ENCODE measurements around the gene GREB1L. TPM values are rescaled to one million over a fixed set of nuclear protein-coding genes. Genes with fewer than 3 reads are reported as not detected.

Gene GREB1L
- total RNA-seq (2022; extraction: Qiagen RNA extraction; ENCODE audit: low read depth): 1.6 to 4.5 TPM (median 3.2 TPM) in 5 replicates

GRCh38 chr18:21242141-21242779, at the start of gene GREB1L:
GREB1L (plus strand) TSS chr18:21242232; CDS start chr18:21383519, 141,287 bp downstream.

Other genes starting within 250 kb of the GREB1L start
- gene ROCK1, start 130.4 kb upstream of the GREB1L start, total RNA-seq (2022; extraction: Qiagen RNA extraction; ENCODE audit: low read depth): 11.7 to 26.2 TPM (median 22.6 TPM) in 5 replicates

Measured in A549 treated with ZK216348 at 1 μM for 4 hours (cell line).